ENCODE measurements around the gene EMILIN3.

Gene EMILIN3

GRCh38 chr20:41344938-41345728, 21.5 kb downstream of the EMILIN3 start:
- no peak for DNase-seq

DNA sequence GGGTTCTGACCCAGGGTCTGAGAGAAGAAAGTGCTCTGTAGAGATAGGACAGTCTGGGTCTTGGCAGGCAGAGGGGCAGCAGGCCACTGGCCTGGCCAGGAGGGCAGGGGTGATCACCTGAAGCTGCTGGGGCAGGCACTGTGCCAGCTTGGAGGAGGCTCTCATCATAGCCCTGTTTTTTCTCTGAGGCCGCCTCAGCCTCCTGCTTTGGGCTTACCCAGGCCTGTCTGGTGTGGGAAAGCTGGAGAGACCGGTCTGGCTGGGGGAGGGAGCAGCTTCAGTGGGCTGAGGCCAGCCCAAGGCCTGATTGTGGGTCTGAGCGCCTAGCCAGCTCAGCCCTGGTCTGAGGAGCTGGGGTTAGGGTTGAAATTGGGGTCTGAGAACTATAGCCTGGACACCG, 22.1 kb downstream of the EMILIN3 start:
- no peak for DNase-seq

DNA sequence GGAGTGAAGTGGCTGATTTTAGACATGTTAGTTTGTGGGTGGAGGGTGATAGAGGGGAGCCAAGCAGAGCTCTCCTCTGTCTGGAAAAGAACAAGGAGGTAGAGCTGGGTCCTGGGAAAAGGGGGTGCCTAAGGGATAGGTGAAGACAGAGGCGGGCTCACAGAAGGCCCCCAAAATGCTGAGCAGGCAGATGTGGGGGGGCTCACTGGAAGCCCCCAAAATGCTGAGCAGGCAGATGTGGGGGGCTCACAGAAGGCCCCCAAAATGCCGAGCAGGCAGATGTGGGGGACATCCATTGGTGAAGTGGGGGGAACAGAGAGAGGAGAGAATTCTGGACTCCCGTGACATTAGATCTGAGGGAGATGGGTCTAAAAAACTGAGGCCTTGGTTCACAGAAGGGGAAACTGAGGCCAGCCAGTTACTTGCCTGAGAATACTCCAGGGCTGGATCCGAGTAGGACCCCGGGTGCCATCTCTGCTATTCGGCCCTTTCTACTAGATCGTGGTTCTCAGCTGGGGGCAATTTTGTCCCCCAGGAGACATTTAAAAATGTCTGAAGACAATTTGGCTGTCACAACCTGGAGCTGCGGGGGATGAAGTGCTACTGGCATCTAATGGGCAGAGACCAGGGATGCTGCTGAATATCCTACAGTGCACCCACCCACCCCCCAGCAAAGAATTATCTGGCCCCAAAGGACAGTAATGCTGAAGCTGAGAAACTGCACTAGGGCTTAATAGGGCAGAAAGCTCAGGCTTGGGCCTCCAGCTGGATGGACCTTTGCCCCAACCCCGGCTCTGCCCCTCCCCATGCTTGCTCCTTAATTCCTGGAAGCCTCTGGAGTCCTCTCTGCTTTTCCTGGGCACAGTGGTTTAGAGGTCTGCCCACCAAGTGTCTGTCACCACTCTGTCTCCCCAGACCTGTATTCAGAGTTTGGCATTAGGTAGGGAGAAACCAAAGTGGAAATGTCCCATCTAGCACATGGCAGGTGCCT, 23.8 kb downstream of the EMILIN3 start:
- DNase-seq = no peak

DNA sequence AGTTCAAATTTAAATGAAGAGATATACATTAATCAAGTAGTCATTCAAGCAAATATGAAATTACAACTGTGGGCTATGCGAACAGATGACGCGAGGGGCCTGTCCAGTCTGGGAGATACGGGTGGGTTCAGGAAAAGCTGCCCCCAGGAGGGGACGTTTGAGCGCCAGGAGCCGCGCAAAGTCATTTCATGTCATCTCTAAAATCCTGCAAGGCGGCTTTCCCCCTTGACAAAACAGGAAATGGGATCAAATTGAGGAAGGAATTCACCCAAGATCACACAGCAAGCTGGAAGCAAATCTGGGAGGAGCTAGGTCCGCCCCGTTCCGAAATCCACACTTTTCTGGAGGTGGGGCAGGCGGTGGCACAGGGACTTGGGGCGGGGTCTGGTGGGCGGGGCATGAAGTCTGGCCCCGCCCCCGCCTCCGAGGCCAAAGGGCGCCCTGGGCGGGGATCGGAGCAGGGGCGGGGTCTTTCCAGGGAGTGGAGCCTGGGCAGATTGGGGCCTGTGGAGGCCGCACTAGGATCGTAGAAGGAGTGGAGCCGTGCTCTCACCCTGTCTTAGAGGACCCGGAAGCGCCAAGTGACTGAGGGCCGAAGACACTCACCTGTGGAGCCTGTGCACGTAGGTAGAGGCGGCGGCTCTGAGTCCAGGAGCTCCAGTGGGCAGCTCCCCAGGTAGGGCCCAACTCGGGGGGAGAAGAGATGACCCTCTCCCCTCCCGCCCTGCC, 26.1 kb downstream of the EMILIN3 start, which contains the start of gene LPIN3:
Gene LPIN3 (plus strand): TSS at position 495 of the 729 bp plus-strand sequence. CDS start 4,983 bp downstream, outside the sequence.
- DNase-seq = peak; percentile 84

DNA sequence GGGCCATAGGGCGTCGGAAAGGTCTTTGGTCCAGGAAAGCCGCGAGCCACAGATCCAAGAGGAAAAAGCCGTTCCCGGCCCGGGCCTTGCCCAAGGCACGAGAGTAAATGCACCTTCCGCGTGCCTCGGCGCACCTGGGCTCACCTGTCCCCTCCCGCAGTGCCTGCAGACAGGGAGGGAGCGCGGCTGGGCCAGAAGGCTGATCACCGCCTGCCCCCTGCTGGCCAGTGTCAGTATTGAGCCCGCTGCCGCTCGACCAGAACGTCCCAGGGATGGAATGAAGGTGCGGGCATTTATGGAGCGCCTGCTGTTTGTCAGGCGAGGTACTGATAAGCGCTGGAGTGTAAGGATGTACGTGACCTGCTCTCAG, 26.7 kb downstream of the EMILIN3 start:
- DNase-seq = peak; percentile 78

DNA sequence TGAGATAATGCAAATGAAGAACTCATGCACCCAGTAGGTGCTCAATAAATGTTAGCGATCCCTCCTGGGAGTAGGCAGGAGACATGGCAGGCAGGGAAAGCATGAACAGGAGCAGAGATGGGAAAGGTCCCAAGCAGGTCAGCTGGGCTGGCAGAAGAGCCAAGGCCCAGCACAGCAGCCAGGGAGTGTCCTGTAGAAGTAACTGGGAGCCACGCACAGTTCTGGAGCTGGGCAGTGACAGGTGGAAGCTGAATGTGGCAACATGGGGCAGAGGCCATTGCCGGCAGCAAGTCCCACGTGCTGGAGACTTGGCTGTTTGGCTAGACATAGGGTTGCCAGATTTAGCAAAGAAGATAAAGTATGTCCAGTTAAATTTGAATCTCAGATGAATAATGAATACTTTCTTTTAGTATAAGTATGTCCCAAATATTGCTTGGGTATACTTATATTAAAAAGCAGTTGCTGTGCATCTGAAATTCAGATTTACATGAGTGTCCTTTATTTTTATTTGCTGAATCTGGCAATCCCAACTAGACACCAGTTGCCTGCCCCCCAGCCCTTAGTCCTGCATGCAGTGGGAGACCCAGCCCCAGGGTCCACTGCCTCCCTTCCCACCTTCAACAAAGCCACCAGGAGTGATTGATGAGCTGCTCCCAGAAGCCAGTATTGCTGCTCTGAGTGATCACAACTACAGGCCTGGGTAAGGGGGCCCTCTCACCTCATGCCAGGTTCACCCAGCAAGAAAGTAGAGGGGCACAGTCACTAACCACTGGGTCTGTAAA, 29.7 kb downstream of the EMILIN3 start:
- no peak for DNase-seq

DNA sequence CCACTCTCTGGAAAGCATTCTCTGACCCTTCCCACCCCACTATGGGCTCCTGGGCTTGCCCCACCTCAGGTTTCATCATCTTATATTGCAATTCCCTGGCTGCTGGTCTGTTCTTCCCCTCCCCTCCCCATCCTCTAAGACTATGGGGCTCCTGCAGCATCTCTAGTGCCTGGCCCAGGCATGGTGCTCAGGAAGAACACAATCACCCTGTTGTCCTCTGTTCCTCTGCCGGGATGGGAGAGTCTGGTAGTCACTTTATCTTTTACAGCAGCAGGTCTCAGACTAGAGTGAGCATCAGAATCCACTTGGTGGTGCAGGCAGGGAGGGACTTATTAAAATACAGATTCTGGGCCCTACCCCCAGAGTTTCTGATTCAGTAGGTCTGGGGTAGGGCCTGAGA, 31.0 kb downstream of the EMILIN3 start:
- DNase-seq = no peak

GRCh38 chr20:41334443-41335421, 31.9 kb downstream of the EMILIN3 start:
- DNase-seq = no peak

DNA sequence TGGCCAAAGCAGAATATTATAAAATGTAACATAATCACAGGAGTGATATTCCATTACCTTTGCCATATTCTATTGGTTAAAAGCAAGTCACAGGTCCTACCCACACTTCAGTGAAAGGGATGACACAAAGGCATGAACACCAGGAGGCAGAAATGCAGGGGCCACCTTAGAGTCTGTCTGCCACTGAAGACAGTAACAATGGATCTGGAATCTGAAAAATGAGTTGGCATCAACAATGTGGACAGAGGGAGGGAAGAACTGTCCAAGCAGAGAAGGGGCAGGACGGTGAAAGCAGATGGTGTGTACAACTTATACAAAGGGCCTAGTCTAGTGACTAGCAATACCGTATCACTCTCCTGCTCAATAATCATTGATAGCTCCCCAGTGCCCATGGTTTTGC, 32.6 kb downstream of the EMILIN3 start:
- DNase-seq = no peak

DNA sequence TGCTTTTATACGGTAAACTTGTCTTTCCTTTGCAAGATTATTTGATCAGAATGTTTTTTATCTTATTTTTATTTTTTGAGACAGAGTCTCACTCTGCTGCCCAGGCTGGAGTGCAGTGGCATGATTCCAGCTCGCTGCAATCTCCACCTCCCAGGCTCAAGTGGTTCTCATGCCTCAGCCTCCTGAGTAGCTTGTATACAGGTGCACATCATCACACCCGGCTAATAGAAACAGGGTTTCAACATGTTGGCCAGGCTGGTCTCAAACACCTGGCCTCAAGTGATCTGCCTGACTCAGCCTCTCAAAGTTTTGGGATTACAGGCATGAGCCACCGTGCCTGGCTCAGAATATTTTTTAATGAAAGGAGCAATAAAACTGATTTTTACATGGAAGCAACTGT, 34.9 kb downstream of the EMILIN3 start:
- DNase-seq = no peak

DNA sequence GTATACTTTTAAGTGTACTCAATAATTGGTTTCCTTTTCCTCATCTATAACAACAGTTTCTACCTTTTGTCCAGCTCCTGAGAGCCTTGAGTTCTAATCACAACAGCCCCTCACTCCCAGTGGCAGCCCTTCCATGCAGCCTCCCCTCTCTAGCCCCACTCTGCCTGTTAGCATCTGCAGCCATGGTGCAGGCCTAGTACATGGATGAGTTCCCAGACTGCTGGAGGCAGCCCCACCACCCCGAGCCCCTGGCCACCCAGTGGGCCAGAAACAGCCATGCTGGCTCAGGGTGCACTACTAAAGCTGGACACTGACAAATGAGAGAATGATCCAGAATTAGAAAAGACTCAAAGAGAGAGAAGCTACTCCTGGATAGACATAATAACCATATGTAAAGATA, 35.7 kb downstream of the EMILIN3 start:
- no peak for DNase-seq

DNA sequence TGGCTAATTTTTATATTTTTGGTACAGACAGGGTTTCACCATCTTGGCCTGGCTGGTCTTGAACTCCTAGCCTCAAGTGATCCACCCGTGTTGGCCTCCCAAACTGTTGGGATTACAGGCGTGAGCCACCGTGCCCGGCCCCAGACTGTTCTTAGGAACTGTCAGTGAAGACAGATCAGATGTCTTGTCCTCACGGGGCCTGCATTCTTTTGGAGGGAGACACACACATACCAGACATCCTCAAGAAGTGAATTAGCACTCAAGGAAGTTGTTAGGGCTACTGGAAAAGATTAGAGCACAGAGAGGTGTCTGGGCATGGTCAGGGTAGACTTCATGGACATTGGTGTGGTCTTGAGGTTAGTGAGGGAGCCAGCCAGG, 36.3 kb downstream of the EMILIN3 start:
- no peak for DNase-seq

GRCh38 chr20:41329435-41330342, 36.9 kb downstream of the EMILIN3 start:
- DNase-seq = no peak

- DNase-seq = no peak
Measured at GRCh38 chr20:41327178-41327577, 39.4 kb downstream of the EMILIN3 start.

DNA sequence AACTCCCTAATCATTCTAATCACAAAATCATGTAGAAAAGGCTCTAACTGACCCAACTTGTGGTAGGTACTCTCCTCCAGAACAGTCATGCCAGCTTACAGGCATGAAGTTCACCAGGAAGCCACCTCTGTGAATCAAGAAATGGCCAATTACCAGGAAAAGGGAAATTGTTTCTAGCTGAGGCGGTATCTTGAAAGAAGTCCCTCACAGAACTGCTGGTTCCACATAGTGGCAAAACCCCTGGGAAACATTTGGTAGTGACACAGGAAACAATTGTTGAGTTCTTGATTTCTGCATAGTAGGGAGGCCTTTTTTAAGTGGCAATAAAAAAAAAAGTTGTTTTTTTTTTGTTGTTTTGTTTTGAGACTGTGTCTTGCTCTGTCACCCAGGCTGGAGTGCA, 45.6 kb downstream of the EMILIN3 start:
- DNase-seq = no peak

GRCh38 chr20:41320441-41320840, 46.2 kb downstream of the EMILIN3 start:
- no peak for DNase-seq

DNA sequence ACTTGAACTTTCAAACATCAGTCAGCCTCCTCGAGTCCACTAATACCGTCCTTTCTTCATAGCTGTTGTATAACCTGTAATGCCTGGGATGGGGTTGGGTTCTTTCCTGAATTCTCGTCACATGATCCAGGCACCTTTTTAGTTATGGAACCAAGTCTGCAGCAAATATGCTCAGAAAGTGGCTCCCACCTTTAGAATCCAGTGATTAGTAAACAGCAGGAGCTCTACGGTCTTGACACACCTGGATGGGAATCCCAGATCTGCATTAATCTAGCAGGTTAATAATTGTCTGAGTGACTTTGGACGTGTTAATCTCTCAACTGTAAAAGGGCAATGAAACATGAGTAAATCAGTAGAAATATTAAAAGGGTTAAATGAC, 48.4 kb downstream of the EMILIN3 start:
- no peak for DNase-seq

DNA sequence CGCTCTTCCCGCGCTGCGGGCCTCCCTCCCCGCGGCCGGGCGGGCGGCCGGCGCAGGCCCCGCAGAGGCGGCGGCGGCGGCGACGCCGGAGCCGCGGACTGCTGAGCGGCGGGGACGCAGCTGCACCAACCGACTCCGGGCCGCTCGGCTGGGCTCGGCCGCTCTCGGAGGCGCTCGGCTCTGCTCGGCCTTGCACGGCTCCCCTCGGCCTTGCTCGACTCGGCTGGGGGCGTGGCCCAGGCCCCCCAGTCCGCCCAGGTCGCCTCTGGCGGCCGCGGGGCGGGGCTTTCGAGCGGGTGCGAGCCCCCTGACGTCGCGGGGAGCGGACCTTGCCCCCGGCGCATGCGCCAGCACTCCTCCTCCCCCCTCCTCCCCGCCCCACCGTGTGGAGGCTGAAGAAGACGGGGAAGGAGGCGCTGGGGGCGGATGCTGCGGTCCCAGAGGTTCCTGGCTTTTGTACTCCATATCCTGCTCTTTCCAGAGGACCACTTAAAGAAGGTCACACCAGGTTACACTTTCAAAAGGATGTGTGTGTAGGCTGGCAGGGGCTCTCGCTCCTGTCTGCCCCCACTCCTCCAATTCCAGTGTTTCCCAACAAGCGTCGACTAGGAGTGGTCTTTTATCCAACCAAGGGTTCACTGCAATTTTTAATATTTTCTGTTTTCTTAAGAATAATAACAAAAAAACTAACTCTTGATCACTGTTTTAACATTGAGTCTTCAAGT, 48.9 kb downstream of the EMILIN3 start, which contains the start of gene ZHX3:
Gene ZHX3 (minus strand): TSS at position 186 of the 725 bp plus-strand sequence. CDS start 112,815 bp downstream, outside the sequence.
- peak; percentile 93 for DNase-seq
